HG02938 (cell line): ENCODE results near the gene TRNT1.

ENCODE experiments used
- ATAC-seq: cut with Tn5 transposase; IDR thresholded peaks from one replicate; pipeline ENCODE4 v1.9.1; 2021; ENCODE audit warnings: mild to moderate bottlenecking, moderate library complexity; ENCODE audit not compliant: unreplicated experiment

Gene TRNT1

GRCh38 chr3:3177861-3178497, 51.2 kb downstream of the TRNT1 start:
- no peak for ATAC-seq

DNA sequence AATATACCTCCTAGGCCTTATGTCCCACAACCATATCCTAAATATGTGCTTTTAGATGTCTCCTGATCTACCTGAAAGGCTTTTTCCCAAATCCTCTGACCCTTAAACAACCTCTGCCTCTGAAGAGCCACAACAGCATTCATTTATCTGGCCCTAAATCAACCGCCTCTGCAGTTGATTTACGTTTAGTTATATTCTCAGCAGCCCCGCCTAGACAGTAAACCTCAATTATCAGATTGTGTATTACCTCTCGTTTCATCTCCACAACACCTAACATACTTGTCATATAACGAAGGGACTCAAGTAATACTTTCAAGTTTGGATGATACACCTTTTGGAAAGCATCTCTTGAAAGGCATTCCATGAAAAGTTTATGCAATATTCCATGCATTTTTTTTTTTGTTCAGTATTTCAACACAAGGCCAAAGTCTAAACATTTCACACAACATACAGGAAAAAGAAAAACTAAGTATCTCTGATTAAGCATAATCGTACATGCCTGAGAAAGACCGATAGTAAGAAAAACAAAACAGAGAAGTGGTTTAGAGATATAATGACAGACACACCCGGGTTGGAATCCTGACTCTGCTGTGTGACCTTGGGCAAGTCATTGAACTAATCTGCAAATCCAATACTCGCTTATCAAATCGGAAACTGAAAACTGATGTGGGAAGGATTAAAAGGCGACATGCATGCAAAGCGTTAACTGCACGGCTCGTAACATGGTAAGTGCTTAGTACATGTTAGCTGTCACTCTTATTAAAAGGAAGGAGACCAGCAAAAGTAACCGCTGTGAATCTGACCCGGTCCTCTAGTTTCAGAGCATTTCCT, 52.0 kb downstream of the TRNT1 start:
- ATAC-seq = peak; percentile 8

DNA sequence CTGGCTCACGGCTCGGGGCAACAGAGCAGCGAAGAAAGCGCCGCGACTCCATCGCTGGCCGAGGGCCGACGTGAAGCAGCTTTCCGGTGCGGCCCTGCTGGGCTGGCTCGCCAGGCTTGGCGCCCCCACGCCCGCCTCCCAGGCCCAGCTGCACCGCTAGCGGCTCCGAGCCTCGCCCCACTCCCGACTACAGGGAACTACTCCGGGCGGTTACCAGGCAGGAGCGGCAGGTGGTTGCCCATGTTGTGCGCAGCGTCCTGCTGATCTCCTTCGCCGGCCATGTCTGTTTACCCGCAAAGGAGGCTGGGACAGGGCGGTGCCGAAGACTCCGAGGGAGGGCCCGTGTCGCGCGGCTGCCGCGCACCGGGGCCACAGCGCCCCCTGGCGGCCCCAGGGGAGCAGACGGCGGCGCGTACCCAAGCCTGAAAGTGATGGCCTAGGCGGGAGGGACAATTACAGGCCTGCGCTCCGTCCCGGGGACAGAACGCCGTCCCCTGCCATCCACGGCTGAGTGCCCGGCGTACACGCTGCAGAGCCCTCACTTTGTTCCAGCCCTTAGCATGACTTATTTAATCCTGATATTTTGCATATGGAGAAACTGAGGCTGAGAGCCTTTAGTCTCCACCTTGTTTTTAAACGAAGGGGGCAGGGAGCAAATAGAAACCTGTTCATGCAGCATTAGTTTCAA, 52.8 kb downstream of the TRNT1 start, which contains the start of gene CRBN:
Gene CRBN, minus strand, starts transcription at position 285 of the 688 bp plus-strand sequence. Its CDS starts 4 bp downstream, at position 281.
- ATAC-seq = peak; percentile 97

DNA sequence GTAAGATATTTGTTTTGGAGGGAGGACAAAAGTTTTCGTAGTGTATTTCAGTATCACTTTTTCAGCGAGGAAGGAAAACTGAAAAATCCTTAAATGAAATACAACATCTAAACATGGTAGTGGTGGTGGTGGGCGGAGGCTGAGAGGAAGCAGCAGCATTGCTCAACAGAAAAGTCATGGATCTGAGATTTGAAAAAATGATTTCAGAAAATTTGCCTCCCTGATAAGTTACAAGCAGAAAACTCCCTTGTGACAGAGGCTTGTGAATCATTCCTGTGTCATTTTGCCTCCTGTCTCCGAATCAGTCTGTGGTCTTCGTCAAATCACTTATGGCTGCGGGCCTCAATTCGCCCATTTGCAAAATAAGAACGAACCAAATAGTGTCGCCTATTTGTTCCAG, 53.7 kb downstream of the TRNT1 start:
- ATAC-seq = no peak

DNA sequence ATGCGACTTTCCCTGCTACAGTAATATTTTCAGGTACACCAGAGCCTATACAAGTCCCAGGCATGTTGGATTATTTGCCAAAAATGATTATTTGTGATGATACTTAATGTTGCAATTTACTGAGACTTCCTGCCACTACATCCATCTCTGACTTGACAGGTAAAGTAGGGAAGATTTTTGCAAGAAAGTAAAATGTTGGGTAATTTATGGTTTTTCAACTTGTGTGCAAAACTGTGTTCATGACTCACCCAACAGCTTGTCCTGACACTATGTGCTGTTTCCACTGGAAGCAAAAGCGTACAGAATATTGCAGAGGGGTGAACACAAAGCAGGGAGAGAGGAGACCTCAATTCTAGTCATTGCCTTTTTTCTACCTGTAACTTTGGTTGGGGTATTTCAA, 58.1 kb downstream of the TRNT1 start:
- no peak for ATAC-seq

DNA sequence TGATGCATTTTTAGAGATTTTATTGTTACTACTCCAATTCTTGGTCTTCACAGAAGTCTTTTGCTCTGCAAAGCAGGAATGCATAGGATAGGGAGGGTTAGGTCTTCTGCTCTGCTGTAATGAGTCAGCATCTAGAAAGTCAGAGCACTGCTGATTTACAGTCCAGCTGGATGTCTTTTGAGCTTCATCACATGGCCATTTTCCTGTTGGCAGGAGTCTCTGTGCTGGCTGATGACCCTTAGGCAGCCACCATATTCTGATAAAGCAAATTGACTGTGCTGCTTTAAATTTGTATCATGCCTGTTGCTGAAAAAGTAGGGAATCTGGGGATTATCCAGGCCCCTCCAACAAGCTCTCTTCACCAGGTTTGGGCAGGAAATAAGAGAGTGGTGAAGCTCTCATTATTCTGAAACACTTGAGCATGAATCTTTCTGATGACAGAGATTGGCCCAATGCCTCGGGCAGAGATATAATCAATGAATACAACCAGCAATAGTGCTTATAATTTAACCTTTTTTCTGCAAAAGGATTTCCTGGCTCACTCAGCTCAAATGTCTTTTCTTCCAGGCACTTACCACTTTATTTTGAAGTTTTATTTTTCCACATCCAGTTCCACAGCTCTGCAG, 62.5 kb downstream of the TRNT1 start:
- ATAC-seq = no peak

GRCh38 chr3:3189961-3190360, 63.2 kb downstream of the TRNT1 start:
- no peak for ATAC-seq

DNA sequence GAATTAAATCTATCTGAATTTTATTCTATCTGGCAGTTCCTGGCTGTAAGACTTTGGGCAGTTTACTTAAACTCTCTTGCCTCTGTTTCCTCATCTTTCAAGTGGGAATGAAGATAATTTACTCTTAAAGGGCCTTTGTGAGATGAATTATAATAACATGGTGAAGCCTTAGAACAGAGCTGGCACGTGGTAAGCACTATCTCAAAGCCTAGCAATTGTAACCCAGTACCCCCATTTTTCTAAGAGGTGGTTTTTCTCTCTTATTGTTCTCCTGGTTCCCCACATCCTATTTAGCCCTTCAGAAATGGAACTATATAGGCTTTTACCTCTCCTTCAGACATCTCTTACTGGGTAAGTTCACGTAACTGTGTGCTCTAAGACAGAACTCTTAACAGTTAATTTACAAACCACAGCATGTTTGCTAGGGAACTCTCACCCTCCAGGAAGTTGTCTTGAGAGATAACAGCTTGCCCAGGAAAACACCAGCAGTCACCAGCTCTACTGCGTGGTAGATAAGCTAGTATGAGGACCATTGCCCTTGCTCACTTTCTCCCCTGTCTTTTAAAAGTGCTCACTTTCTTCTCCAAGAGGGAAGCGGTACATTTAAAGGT, 65.0 kb downstream of the TRNT1 start:
- no peak for ATAC-seq

DNA sequence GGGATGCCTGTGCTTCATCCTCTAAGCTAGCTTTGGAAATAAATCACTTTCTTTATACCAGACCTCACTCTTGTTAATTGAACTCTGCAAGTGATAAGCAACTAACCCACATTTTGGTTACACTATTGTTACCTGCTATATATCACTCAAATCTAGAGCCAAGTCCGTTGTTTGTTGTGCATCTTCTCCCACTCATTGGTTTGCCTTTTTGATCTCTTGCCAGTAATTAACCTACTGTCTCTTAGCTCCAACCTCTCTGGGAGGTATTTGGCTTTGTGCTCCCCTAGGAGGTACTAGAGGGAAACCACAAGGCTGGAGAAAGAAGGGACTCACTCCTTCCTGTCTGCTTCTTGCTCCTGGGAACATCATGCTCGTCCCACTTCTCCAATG, 65.5 kb downstream of the TRNT1 start:
- ATAC-seq = no peak

- no peak for ATAC-seq
These were observed 68.1 kb downstream of the TRNT1 start for GRCh38 chr3:3194861-3195260.

GRCh38 chr3:3196148-3196861, 69.6 kb downstream of the TRNT1 start:
- ATAC-seq = no peak
